NT2/D1 (cell line): ENCODE data around the gene CDH16.

Source experiments
- YY1 ChIP-seq: IDR thresholded peaks from 2 replicates; pipeline ENCODE4 v1.6.1; 2011; ENCODE audit not compliant: insufficient read length, insufficient read depth
- ZNF274 ChIP-seq: IDR thresholded peaks from 2 replicates; pipeline ENCODE4 v1.6.1; 2011; ENCODE audit warnings: mild to moderate bottlenecking, low read depth, low read length

GRCh38 chr16:66904428-66904845, 14.2 kb downstream of the CDH16 start:
- TF ChIP-seq ZNF274 (no peak), YY1 (no peak)
